Coronary artery (tissue), 2 donors: ENCODE data around the gene HMOX2.

Source experiments
- DNase-seq: peaks from one replicate; pipeline ENCODE4 v3.0.0-alpha.2; 2017; ENCODE audit warnings: low spot score
- H3K27ac ChIP-seq, 2 donors: fragments of 200-600 bp; sonication (generic); one replicate each; pipeline ENCODE4 v1.5.1; 2016 to 2019
- H3K4me3 ChIP-seq: fragments of 200-600 bp; sonication (generic); 2 replicates; pipeline ENCODE4 v1.5.1; 2016; ENCODE audit warnings: mild to moderate bottlenecking, moderate library complexity
- TF ChIP-seq, protein P1 (sequence below): fragments of 200-600 bp; sonication (generic); IDR thresholded peaks from one replicate; pipeline ENCODE4 v1.5.1; 2019; ENCODE audit warnings: antibody characterized with exemption

Gene HMOX2

DNA sequence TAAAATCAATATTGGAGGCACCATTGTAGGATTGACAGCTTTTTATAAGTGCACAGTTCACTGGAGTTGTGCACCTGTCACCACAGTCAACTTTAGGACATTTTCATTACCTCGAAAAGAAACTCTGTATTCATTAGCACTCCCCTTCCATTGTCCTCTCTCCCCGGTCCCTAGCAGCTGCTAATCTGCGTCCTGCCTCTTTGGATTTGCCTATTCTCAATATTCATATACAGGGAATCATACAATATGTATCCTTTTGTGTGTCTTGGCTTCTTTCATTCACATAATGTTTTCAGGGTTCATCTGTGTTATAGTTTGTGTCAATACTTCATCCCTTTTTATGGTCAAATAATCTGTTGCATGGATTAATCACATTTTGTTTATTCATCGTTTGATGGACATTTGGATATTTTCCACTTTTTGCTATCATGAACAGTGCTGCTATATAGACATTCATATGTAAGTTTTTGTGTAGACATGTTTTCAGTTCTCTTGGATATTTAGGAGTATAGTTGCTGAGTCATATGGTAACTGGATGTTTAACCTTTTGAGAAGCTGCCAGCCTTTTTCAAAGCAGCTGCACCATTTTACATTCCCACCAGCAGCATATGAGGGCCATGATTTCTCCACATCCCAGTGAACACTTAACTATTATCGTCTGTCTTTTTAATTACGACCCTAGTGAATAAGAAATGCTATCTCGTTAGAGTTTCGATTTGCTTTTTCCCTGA, 40.7 kb upstream of the HMOX2 start:
- TF ChIP-seq, protein P1, sequence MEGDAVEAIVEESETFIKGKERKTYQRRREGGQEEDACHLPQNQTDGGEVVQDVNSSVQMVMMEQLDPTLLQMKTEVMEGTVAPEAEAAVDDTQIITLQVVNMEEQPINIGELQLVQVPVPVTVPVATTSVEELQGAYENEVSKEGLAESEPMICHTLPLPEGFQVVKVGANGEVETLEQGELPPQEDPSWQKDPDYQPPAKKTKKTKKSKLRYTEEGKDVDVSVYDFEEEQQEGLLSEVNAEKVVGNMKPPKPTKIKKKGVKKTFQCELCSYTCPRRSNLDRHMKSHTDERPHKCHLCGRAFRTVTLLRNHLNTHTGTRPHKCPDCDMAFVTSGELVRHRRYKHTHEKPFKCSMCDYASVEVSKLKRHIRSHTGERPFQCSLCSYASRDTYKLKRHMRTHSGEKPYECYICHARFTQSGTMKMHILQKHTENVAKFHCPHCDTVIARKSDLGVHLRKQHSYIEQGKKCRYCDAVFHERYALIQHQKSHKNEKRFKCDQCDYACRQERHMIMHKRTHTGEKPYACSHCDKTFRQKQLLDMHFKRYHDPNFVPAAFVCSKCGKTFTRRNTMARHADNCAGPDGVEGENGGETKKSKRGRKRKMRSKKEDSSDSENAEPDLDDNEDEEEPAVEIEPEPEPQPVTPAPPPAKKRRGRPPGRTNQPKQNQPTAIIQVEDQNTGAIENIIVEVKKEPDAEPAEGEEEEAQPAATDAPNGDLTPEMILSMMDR, result no peak
- no peak overlapping the region for H3K27ac ChIP-seq
- no peak overlapping the region for H3K4me3 ChIP-seq
- DNase-seq, result no peak

DNA sequence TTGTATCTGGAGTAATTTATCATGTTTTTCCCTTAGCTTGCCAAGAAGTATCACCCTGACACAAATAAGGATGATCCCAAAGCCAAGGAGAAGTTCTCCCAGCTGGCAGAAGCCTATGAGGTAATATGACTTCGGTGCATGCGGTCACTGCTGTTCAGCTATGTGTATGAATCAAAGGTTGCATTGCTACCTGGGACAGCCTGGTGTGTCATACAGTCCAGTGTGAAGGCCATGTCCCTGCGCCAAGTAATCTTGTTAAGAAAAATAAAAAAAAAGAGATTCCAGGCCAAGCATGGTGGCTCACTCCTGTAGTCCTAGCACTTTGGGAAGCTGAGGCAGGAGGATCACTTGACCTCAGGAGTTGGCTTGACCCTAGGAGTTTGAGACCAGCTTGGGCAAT, 38.8 kb upstream of the HMOX2 start:
- no peak for DNase-seq
- TF ChIP-seq, protein P1, result no peak
- no peak overlapping the region for H3K27ac ChIP-seq
- H3K4me3 ChIP-seq, result no peak overlapping the region

DNA sequence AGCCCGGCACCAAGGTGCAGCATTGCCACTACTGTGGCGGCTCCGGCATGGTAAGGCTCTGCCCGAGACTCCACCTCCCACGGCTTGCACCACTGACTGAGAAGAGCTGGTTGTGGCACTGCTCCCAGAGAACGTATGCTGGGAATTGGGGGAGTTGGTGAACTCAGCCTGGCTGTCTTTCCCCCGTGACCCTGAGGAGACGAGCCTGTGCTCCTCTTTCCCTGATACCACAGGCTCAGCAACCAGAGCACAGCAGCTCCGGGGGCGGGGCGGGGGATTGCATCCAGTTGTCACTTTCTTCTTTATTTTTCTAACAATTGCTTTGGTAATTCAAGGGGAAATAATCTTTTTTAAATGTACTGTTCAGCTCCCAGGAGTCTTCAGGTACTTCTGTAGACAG, 33.8 kb upstream of the HMOX2 start:
- no peak overlapping the region for H3K4me3 ChIP-seq
- TF ChIP-seq, protein P1, result no peak
- DNase-seq, result no peak

DNA sequence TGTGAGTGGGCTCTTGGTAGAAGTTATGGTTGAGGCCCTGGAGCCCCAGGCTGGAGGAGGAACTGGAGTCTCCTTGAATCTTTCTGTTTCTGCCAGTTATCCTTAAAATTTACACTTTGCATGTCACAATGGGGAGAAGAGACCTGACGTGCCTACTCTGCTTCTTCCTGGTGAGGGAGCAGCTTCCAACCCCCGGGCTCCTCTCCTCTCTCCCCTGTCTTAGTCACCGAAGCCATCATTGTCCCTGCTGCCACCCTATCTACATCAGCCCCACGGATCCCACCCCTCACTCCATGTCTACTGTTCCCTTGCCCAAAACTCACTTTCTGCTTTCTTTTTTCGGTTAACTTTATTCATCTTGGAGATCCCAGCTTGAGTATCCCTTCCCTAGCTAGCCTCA, 32.9 kb upstream of the HMOX2 start:
- Histone ChIP-seq H3K4me3 (no peak overlapping the region), H3K27ac (no peak overlapping the region)
- TF ChIP-seq, protein P1, result no peak
- DNase-seq, result no peak

More for the DNA sequence above, 33.8 kb upstream of the HMOX2 start:
- H3K27ac ChIP-seq, result no peak overlapping the region

DNA sequence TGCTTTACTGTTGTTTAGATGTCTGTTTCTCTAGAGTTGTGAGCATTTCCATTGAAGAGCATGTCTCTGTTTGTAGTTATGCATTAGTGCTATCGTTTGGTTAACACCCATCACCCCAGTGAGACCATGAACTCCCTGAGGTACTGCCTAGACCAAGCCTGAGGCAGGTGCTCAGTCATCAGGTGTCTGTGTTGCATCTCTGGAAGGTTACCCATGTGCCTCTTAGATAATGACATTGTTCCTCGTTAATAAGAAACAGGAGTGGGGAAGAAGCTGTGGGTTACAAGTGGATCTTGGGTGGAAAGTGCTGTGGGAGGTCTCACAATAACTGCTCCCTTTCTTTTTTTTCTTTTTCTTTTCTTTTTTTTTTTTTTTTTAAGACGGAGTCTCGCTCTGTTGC, 32.2 kb upstream of the HMOX2 start:
- TF ChIP-seq, protein P1, result no peak
- H3K27ac ChIP-seq, result no peak overlapping the region
- DNase-seq, result no peak
- H3K4me3 ChIP-seq, result no peak overlapping the region

DNA sequence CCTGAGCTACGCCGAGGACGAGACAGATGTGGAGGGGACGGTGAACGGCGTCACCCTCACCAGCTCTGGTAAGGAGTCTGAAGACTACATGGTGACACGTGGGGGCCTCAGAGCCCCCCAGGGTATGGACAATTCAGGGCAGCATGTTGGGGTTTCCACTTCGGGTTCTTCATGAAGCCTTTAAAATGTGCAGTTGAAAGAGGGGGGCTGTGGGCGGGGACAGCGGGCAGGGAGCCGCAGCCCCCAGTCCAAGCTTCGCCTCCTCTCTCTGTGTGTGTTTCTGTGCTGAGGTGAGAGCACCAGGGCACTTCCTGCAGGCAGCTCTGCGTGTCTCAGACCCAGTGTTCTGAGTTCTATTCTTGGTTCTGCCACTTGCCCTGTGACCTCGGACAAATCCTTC, 25.8 kb upstream of the HMOX2 start:
- Histone ChIP-seq H3K4me3 (no peak overlapping the region), H3K27ac (no peak overlapping the region)
- no peak for DNase-seq
- TF ChIP-seq, protein P1, result no peak

DNA sequence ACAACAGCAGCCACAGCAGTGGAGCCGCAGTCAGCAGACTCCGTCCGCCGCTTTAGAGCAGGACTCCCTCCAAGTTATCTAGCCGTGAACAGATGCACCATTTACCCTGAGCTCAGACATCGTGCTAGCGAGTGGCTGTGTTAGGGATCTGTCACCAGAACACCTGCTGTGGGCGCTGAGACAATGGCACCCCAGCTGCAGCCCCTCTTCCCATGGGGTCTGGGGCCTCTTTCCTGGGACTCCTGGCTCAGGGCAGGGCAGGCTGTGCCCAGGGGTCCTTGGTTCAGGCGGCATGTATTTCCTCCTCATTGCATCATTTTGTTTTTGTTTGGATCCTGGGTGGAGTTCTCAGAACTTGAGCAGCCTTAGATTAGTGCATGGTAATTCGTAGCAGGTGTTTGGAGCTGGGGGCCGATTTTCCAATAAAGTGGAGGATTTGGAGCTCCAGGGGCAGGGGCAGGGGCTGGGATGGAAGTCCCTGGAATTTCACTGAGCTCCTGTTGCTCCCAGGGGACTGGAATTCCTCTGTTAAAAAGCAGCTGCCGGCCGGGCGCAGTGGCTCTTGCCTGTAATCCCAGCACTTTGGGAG, 25.2 kb upstream of the HMOX2 start:
- Histone ChIP-seq H3K27ac (no peak overlapping the region), H3K4me3 (no peak overlapping the region)
- TF ChIP-seq, protein P1, result no peak
- no peak for DNase-seq
